BE2C (cell line): Measurements from ENCODE around the gene SMNDC1.

Source experiments
- DNase-seq: peaks from one replicate; pipeline ENCODE4 v3.0.0-alpha.2; 2020
- H3K27me3 ChIP-seq: fragments of 250-450 bp; sonication (Bioruptor Pico); 2 replicates; pipeline ENCODE4 v1.5.1; 2020; ENCODE audit warnings: mild to moderate bottlenecking
- H3K36me3 ChIP-seq: fragments of 250-450 bp; sonication (Bioruptor Pico); 2 replicates; pipeline ENCODE4 v1.5.1; 2020; ENCODE audit warnings: mild to moderate bottlenecking
- H3K4me1 ChIP-seq: fragments of 250-450 bp; sonication (Bioruptor Pico); 2 replicates; pipeline ENCODE4 v1.5.1; 2020
- H3K4me3 ChIP-seq: 2 replicates; pipeline ENCODE4 v1.5.1; 2011; ENCODE audit warnings: low read depth, low read length
- H3K9me3 ChIP-seq: fragments of 250-450 bp; sonication (Bioruptor Pico); 2 replicates; pipeline ENCODE4 v1.5.1; 2020
- TF ChIP-seq, protein P1 (sequence below): IDR thresholded peaks from 2 replicates; pipeline ENCODE4 v1.5.1; 2012; ENCODE audit warnings: mild to moderate bottlenecking, low read depth, low read length

SMNDC1 gene

DNA sequence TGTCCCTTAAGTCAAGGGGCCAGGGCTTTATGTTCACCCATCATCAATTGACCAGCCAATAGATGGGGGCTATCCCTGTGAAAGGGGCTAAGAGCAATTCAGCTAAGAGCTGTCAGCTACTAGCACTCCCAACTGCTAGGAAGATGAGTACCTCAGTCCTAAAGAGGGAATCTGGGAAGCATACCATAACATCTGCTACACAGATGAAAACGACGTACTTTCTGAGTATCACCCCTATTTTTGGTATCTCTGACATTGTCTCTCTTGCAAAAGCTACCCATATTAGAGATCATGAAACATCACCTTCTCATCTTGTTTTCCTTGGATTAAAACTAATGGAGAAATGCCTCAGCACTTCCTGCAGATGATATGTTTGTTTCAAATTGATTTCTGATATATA, 7.5 kb upstream of the SMNDC1 start:
- H3K4me1 ChIP-seq = no peaks in the 10 kb centered on the region
- no peaks in the 10 kb centered on the region for H3K36me3 ChIP-seq
- H3K27me3 ChIP-seq = no peaks in the 10 kb centered on the region
- TF ChIP-seq, protein P1, sequence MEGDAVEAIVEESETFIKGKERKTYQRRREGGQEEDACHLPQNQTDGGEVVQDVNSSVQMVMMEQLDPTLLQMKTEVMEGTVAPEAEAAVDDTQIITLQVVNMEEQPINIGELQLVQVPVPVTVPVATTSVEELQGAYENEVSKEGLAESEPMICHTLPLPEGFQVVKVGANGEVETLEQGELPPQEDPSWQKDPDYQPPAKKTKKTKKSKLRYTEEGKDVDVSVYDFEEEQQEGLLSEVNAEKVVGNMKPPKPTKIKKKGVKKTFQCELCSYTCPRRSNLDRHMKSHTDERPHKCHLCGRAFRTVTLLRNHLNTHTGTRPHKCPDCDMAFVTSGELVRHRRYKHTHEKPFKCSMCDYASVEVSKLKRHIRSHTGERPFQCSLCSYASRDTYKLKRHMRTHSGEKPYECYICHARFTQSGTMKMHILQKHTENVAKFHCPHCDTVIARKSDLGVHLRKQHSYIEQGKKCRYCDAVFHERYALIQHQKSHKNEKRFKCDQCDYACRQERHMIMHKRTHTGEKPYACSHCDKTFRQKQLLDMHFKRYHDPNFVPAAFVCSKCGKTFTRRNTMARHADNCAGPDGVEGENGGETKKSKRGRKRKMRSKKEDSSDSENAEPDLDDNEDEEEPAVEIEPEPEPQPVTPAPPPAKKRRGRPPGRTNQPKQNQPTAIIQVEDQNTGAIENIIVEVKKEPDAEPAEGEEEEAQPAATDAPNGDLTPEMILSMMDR = no peak
- no peaks in the 10 kb centered on the region for H3K9me3 ChIP-seq
- DNase-seq = no peak
- H3K4me3 ChIP-seq = no peak overlapping the region

DNA sequence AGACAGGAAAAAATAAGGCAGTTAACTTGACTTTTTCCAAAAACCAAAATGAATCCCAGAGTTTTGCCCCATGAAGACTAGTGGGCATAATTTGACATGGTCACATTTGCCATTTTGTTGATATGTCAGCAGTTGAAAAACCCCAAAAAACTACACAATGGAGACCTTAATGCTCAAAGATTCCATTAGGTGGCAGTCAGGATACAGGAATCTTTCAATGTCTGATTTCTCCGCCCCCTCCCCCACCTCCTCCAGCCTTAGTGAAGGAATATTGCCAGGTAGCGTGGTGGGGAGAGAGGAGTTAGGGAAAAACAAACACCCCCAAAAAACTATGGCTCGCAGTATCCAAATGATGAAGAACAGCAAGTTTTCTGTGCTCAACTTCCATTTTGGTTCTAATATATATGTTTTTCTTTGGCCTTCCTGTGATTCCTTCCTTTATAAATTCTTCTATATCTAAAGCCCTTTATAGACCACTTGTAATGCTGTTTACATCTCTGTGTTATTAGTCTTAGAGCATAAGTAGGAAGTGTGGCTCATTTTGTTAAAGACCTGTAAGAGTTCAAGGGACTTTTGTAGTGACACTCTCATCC, 6.7 kb upstream of the SMNDC1 start:
- H3K27me3 ChIP-seq = no peaks in the 10 kb centered on the region
- H3K4me3 ChIP-seq = no peak overlapping the region
- no peaks in the 10 kb centered on the region for H3K36me3 ChIP-seq
- no peaks in the 10 kb centered on the region for H3K4me1 ChIP-seq
- DNase-seq = peak; percentile 70
- TF ChIP-seq, protein P1 = peak; percentile 70
- no peaks in the 10 kb centered on the region for H3K9me3 ChIP-seq

DNA sequence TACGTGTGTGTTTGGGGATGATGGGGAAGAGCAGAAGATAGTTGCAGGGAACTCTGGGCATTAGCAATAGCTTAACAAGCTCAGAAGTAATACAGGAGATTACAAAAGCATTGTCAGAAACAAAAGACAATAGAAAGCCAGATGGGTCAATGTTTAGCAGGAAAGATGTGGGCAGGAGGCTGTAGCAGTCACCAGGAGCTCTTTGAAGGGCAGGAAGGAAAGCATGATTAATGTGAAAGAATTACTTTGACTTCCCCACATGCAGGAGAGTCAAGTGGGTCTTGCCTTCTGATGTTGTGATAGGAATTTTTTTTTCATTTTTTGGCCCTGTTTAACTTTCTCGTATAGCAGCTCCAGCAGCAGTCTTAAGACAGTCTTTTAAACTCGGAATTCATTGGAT, 6.0 kb upstream of the SMNDC1 start:
- H3K9me3 ChIP-seq = no peaks in the 10 kb centered on the region
- no peaks in the 10 kb centered on the region for H3K36me3 ChIP-seq
- no peak for DNase-seq
- H3K4me3 ChIP-seq = no peak overlapping the region
- TF ChIP-seq, protein P1 = no peak
- no peaks in the 10 kb centered on the region for H3K27me3 ChIP-seq
- no peaks in the 10 kb centered on the region for H3K4me1 ChIP-seq

DNA sequence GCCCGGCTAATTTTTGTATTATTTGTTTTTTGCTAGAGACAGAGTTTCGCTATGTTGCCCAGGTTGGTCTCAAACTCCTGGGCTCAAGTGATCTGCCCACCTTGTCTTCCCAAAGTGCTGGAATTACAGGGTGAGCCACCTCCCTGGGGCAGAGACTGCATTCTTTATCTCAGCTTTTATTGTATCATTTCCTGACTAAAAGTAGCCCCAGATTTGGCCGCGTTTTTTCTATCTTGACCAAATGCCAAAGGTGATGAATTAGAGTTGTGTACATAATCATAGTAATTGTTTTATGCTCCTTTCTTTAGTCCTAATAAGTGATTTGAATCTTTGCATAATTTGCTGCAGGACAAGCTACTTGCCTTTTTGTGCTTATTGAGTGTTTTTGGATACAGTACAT, 3.1 kb upstream of the SMNDC1 start:
- Histone ChIP-seq H3K36me3 (peaks cover 9% of the 10 kb centered on the region), H3K4me1 (no peaks in the 10 kb centered on the region), H3K4me3 (no peak overlapping the region), H3K27me3 (no peaks in the 10 kb centered on the region), H3K9me3 (no peaks in the 10 kb centered on the region)
- TF ChIP-seq, protein P1 = no peak
- no peak for DNase-seq

DNA sequence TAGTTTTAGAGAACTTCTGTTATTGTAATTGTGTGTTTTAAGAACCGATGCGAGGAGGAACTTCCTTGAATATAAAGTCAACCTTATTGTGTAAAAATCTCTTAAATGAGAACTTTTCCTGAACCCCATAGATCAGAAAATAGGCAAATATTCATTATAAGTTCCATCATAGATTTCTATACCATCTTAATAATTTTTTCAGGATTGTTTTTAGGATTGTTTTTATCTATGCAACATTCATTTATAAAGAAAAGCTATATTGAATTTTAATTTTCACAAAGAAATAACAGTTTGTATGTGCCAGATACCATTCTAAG, 1.7 kb upstream of the SMNDC1 start:
- Histone ChIP-seq H3K4me3 (peak overlapping the region; percentile 94), H3K4me1 (no peaks in the 10 kb centered on the region), H3K9me3 (no peaks in the 10 kb centered on the region), H3K36me3 (peaks cover 23% of the 10 kb centered on the region), H3K27me3 (no peaks in the 10 kb centered on the region)
- DNase-seq = no peak
- TF ChIP-seq, protein P1 = no peak

DNA sequence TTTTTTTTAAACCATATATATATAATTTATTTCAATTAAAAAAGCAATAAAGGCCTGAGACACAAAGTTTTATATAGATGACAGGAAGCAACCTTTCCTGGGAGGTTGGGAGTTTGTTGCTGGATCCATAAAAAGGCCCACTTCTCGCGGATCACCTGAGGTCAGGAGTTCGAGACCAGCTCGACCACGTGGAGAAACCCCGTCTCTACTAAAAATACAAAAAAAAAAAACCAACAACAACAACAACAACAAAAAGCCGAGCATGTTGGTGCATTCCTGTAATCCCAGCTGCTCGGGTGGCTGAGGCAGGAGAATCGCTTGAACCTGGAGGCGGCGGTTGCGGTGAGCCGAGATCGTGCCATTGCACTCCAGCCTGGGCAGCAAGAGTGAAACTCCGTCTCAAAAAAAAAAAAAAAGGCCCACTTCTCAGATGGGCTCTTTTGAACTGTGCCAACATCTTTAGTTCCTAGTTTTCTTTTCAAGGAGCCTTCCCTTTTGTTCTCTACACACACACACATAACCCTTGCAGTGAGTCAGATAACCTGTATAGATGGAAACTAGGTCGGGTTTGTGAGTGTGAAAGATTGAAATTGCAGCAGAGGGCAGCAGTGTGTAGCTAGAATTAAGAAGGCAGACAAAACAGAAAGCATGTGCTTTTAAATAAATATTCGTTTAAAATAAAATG, 1.2 kb upstream of the SMNDC1 start:
- H3K36me3 ChIP-seq = peaks cover 28% of the 10 kb centered on the region
- TF ChIP-seq, protein P1 = peak; percentile 66
- H3K9me3 ChIP-seq = no peaks in the 10 kb centered on the region
- no peaks in the 10 kb centered on the region for H3K27me3 ChIP-seq
- peak overlapping the region; percentile 94 for H3K4me3 ChIP-seq
- H3K4me1 ChIP-seq = no peaks in the 10 kb centered on the region
- peak; percentile 40 for DNase-seq
